ENCODE data around the gene SERPINA1.
"Not testable (repeated sequence)": the region's sequence is repeated elsewhere in the genome, so short reads cannot be mapped to it uniquely, and the experiment has no call there.

Gene SERPINA1

DNA sequence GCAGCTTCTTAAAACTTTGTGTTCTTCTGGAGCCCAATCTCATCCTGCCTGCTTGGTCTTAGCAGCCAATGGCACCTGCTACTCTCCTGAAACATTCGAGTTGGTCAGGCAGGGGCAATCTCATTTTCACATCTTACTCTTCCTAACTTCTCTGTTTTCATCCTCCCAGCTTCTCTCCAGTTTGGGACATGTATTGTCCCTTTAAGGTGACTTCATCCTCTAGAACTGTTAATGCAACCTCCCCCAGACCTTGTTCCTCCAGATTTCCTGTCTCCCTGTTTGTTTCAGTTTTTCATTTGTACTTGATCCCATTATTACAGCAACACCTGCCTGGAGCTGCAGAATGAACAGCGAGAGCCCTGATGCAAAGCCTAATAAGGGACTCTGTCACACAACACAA, 32.9 kb upstream of the SERPINA1 start:
- POLR2A ChIA-PET: no interaction called here
- CTCF ChIA-PET: interaction anchor here (0.9 kb wide), 1 partner anchor 13 kb away, joined by 4 read pairs; no protein-coding TSS in a partner anchor
- DNase-seq (ENCODE audit: extremely low spot score): no peak
- no peak for TF ChIP-seq FOXA1 (IDR thresholded peaks at IDR 0.05)
- no peak for TF ChIP-seq L3MBTL2 (conservative IDR thresholded peaks at IDR 0.05)
- TF ChIP-seq ZNF384 (IDR thresholded peaks at IDR 0.05): no peak
- TF ChIP-seq SUZ12 (IDR thresholded peaks at IDR 0.05): no peak
- no peak for TF ChIP-seq BHLHE40 (IDR thresholded peaks at IDR 0.05; ENCODE audit: borderline replicate concordance)
- no peak for TF ChIP-seq HDGF (IDR thresholded peaks at IDR 0.05; ENCODE audit: borderline replicate concordance)
- TF ChIP-seq FOXM1 (IDR thresholded peaks at IDR 0.05; ENCODE audit: borderline replicate concordance): no peak

DNA sequence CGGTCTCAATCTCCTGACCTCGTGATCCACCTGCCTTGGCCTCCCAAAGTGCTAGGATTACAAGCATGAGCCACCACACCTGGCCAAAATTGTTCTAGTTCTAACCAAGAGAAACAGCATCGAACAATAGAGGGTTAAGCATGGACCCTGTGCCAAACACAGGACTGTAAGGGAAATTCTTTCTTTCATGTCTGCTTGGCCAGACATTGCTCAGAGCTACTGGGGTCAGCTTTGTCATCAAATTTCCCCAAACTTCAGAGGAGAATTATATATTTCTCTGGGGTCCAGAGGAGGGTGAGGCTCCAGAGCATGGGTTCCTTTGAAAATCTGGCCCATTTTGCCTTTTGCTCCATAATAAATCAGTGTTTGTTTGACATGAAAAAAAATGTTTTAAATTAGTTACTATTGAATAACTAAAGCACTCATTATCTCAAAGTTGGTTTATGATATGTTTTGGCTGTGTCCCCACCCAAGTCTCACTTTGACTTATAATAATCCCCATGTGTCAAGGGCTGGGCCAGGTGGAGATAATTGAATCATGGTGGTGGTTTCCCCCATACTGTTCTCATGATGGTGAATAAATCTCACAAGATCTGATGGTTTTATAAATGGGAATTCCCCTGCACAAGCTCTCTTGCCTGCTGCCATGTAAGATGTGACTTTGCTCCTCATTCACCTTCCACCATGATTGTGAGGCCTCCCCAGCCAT, 29.2 kb upstream of the SERPINA1 start:
- DNase-seq (ENCODE audit: extremely low spot score); CTCF ChIA-PET; POLR2A ChIA-PET: not testable (repeated sequence)

DNA sequence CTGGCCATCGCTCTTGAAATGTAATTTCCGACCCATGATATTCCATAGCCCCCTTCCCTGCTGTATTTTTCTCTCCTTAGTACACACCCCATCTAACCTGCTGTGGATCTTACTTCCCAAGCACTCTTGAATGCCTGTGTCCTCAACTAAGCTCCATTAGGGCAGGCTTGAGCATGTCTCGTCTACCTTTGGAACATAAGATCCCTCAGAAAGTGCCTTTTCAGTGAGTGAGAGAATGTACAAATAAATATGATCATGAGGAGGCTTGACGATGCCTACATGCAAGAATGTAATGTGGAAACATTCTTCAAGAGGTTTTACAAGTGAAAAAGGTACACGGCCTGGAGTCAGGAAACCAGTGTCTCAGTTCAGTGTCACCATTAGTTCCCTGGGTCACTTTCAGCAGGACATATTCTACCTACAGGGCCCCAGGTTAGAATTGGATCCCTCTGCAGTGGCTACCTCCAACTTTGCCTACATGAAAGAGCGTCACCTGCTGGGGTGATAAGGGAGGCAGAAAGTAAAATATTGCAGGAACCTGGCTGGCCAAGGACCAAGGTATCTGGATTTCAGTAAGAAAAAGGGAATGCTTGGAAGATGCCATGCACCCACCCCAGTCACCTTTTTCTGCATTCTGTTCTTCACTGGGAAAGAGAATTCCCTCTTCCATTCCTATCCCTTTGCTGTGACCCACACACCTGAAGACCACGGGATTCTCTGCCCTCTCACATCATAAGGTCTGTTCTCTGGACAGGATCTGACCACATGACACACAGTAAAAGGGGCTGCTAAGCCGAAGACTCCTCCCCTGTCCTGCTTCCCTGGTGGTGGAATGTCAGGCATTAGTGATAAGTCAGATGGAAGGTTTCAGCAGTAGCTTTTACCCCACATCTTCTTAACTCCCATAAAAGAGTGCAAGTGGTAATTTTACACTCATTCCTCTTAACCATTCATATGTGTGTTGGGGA, 24.6 kb upstream of the SERPINA1 start:
- ChIA-PET CTCF (interaction anchor here (0.5 to 1.2 kb wide), 2 partner anchors 12 to 233 kb away, joined by 3 to 6 read pairs; no protein-coding TSS in a partner anchor), POLR2A (no interaction called here)
- DNase-seq (ENCODE audit: extremely low spot score): no peak
- TF ChIP-seq TARDBP (IDR thresholded peaks at IDR 0.05): no peak
- TF ChIP-seq FOXA1 (IDR thresholded peaks at IDR 0.05): no peak
- no peak for TF ChIP-seq HDGF (IDR thresholded peaks at IDR 0.05; ENCODE audit: borderline replicate concordance)
- TF ChIP-seq ZNF384 (IDR thresholded peaks at IDR 0.05): no peak
- TF ChIP-seq, protein P1, sequence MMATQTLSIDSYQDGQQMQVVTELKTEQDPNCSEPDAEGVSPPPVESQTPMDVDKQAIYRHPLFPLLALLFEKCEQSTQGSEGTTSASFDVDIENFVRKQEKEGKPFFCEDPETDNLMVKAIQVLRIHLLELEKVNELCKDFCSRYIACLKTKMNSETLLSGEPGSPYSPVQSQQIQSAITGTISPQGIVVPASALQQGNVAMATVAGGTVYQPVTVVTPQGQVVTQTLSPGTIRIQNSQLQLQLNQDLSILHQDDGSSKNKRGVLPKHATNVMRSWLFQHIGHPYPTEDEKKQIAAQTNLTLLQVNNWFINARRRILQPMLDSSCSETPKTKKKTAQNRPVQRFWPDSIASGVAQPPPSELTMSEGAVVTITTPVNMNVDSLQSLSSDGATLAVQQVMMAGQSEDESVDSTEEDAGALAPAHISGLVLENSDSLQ (IDR thresholded peaks at IDR 0.05): no peak

DNA sequence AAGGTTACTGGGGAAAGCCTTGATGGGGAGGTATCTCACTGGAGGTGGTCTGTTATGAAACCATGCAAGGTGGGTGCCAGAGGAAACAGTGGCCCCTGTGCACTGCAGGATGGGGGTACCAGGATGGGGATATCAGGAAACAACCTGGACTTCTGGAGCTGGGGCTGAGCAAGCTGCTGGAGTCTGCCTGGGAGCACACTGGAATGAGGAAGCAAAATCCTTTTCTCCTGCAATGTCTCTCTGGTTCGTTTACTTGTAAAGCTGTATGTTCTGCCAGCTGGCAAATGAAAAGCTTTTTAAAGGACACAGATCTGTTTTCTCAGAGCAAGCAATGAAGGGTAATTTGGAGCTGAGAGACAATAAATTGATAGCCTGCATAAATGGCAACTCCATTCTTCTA, 23.2 kb upstream of the SERPINA1 start:
- TF ChIP-seq NFRKB (IDR thresholded peaks at IDR 0.05) (no peak), SUZ12 (IDR thresholded peaks at IDR 0.05) (no peak), ARNT (IDR thresholded peaks at IDR 0.05) (no peak), FOXM1 (IDR thresholded peaks at IDR 0.05; ENCODE audit: borderline replicate concordance) (no peak), ELF4 (IDR thresholded peaks at IDR 0.05) (no peak), SP1 (IDR thresholded peaks at IDR 0.05) (no peak), BHLHE40 (IDR thresholded peaks at IDR 0.05; ENCODE audit: borderline replicate concordance) (no peak), FOXK2 (IDR thresholded peaks at IDR 0.05) (no peak), LEF1 (IDR thresholded peaks at IDR 0.05; ENCODE audit: borderline replicate concordance) (no peak), L3MBTL2 (conservative IDR thresholded peaks at IDR 0.05) (no peak), ZNF384 (IDR thresholded peaks at IDR 0.05) (no peak), HDGF (IDR thresholded peaks at IDR 0.05; ENCODE audit: borderline replicate concordance) (no peak), TARDBP (IDR thresholded peaks at IDR 0.05) (no peak)
- no peak for DNase-seq (ENCODE audit: extremely low spot score)
- POLR2A ChIA-PET: no interaction called here
- CTCF ChIA-PET: no interaction called here

DNA sequence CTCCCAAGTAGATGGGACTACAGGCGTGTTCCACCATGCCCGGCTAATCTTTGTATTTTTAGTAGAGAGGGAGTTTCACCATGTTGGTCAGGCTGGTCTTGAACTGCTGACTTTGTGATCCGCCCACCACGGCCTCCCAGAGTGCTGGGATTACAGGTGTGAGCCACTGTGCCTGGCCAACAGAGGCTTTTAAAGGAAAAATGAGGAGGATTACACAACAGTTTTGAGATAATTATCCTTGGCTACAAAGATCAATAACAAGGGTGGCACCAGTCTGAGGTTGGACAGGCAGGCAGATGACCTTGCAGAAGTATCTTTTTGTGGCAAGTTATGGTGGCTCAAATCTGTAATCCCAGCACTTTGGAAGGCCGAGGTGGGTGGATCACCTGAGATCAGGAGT, 21.0 kb upstream of the SERPINA1 start:
- POLR2A ChIA-PET; DNase-seq (ENCODE audit: extremely low spot score); CTCF ChIA-PET: not testable (repeated sequence)

DNA sequence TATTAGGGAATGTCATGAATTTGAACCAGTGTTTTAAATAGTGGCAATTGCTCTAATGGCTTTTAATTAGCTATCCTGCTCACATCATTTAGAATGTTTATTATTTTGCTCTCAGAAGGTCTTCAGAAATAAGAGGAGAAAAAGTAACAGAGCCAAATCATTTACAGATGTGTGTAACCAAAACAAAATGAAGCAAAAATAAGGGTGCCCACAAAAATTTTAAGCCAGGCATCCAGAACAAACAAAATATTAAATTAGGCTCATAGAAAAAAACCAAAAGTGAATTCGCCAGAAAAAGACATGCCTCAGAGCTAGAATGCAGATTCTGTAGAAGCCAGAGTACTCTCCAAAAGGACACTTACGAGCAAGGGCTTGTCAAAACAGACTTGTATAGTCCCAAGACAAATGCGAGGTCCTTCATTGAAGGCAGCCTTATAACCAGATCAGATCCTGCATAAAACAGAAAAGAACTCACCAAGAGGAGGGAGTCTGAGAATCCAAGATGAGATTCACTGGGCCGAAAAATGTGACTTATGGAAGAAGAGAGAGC, 20.2 kb upstream of the SERPINA1 start:
- POLR2A ChIA-PET: no interaction called here
- CTCF ChIA-PET: no interaction called here
- DNase-seq (ENCODE audit: extremely low spot score): no peak
- TF ChIP-seq HDGF (IDR thresholded peaks at IDR 0.05; ENCODE audit: borderline replicate concordance) (no peak), FOXK2 (IDR thresholded peaks at IDR 0.05) (no peak), CTBP1 (IDR thresholded peaks at IDR 0.05; ENCODE audit: borderline replicate concordance) (no peak), TARDBP (IDR thresholded peaks at IDR 0.05) (no peak), ELF4 (IDR thresholded peaks at IDR 0.05) (no peak), ARNT (IDR thresholded peaks at IDR 0.05) (no peak), SUZ12 (IDR thresholded peaks at IDR 0.05) (no peak), FOXM1 (IDR thresholded peaks at IDR 0.05; ENCODE audit: borderline replicate concordance) (no peak), NFRKB (IDR thresholded peaks at IDR 0.05) (no peak), LEF1 (IDR thresholded peaks at IDR 0.05; ENCODE audit: borderline replicate concordance) (no peak), SP1 (IDR thresholded peaks at IDR 0.05) (no peak), FOXA1 (IDR thresholded peaks at IDR 0.05) (no peak), L3MBTL2 (conservative IDR thresholded peaks at IDR 0.05) (no peak), BHLHE40 (IDR thresholded peaks at IDR 0.05; ENCODE audit: borderline replicate concordance) (no peak), ZNF384 (IDR thresholded peaks at IDR 0.05) (no peak)
- TF ChIP-seq, protein P1 (IDR thresholded peaks at IDR 0.05): no peak

DNA sequence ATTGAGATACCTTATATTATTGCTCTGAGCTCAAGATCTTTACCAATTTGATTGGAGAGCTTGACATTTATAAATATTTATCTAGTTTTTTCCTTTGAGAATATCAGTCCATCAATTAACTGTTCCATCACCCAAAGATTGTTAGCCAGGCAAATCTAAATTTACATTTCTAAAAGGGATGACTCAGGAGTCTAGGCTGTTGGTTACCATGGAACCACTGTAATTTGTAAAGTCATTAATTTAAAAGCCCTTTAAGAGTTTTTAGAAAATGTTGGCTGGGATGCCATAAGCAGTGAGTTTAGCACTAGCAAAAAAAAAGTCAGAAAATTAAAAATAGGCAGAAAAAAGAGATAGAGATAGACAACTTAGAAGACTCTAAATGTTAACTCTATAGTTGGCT, 19.5 kb upstream of the SERPINA1 start:
- TF ChIP-seq, protein P1 (IDR thresholded peaks at IDR 0.05): no peak
- POLR2A ChIA-PET: no interaction called here
- no peak for DNase-seq (ENCODE audit: extremely low spot score)
- CTCF ChIA-PET: no interaction called here

Measured in HEK293T (cell line).